ENCODE data around the gene ADCY3. TPM values are rescaled to one million over a fixed set of nuclear protein-coding genes. Genes with fewer than 3 reads are reported as not detected.
A peak's percentile ranks its signal among the peaks of the same experiment; 100 is the strongest.

Gene ADCY3
- total RNA-seq, 1 experiment from 2014 or later = 6.7 TPM

GRCh38 chr2:24834733-24835395 is 85.2 kb downstream of the ADCY3 start:
- Histone ChIP-seq H3K27me3 (no peaks in the 10 kb centered on the region), H3K36me3 (no peaks in the 10 kb centered on the region), H3K9me3 (no peaks in the 10 kb centered on the region), H3K4me3 (no peak overlapping the region)
- DNase-seq = no peak

DNA sequence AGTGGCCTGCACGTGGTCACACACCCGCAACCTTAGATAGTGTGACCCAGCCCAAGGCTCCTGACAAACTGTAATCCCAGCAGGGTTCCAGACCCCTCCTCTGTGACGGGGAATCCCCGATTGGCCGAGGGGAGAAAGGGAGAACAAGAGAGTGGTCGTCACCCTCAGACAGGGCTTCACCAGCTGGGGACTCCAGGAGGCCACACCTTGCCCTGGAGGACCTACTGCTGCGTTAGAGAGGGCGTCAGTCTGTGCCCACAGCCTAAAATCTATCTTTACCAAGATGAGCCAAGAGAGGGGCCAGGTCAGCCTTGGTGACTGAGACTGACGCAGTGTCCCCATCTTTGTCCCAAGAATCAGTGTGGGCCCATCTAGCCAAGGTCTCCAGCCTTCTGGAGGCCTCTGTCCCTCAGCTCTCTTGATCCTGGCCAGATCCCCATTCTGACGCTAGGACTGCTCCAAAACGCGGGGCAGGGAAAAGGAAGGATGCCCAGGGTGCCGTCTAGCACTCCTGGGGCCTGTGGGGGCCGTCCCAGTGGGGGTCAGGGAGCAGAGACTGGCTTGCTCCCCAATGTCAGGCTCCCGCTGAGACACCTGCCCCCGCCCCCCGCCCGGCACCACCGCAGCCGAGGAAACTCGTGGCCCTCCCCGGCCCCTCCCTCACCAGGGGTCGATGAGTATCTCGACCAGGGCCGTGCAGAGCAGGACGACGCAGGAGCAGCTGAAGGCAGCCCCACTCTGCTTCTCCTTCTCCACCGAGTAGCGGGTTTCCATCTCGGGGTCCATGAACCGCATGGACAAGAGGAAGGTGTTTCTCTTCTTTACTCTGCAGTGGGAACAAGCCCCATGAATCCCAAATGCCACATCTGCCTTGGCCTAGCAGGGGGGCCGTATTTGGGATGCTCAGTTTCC is 86.0 kb downstream of the ADCY3 start:
- H3K9me3 ChIP-seq = no peaks in the 10 kb centered on the region
- no peak overlapping the region for H3K4me3 ChIP-seq
- no peaks in the 10 kb centered on the region for H3K36me3 ChIP-seq
- no peak for DNase-seq
- no peaks in the 10 kb centered on the region for H3K27me3 ChIP-seq

GRCh38 chr2:24832931-24833701 is 86.9 kb downstream of the ADCY3 start:
- Histone ChIP-seq H3K27me3 (no peaks in the 10 kb centered on the region), H3K4me3 (no peak overlapping the region), H3K36me3 (no peaks in the 10 kb centered on the region), H3K9me3 (no peaks in the 10 kb centered on the region)
- DNase-seq = no peak

DNA sequence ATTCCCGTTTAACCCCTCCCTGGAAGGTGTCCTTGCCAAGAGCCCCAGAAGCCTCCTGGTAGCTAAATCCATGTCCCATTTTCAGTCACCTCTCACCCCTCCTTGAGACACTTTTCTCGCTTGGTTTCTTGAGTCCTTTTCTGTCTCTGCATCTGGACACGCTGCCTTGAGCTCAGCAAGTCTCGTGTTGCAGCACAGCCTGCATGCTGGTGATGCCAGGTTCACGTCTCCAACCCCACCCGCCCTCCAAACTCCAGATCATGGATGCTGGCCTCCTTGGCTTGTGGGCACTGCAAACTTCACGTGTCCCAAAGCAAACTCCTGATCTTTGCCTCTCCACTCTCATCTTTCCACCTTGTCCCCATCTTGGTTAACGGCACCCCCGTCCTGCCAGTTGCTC is 87.5 kb downstream of the ADCY3 start:
- DNase-seq = no peak
- H3K27me3 ChIP-seq = no peaks in the 10 kb centered on the region
- no peaks in the 10 kb centered on the region for H3K9me3 ChIP-seq
- H3K36me3 ChIP-seq = no peaks in the 10 kb centered on the region
- no peak overlapping the region for H3K4me3 ChIP-seq

GRCh38 chr2:24832073-24832461 is 88.0 kb downstream of the ADCY3 start:
- no peak for DNase-seq
- no peaks in the 10 kb centered on the region for H3K27me3 ChIP-seq
- no peak overlapping the region for H3K4me3 ChIP-seq
- no peaks in the 10 kb centered on the region for H3K9me3 ChIP-seq
- H3K36me3 ChIP-seq = no peaks in the 10 kb centered on the region

DNA sequence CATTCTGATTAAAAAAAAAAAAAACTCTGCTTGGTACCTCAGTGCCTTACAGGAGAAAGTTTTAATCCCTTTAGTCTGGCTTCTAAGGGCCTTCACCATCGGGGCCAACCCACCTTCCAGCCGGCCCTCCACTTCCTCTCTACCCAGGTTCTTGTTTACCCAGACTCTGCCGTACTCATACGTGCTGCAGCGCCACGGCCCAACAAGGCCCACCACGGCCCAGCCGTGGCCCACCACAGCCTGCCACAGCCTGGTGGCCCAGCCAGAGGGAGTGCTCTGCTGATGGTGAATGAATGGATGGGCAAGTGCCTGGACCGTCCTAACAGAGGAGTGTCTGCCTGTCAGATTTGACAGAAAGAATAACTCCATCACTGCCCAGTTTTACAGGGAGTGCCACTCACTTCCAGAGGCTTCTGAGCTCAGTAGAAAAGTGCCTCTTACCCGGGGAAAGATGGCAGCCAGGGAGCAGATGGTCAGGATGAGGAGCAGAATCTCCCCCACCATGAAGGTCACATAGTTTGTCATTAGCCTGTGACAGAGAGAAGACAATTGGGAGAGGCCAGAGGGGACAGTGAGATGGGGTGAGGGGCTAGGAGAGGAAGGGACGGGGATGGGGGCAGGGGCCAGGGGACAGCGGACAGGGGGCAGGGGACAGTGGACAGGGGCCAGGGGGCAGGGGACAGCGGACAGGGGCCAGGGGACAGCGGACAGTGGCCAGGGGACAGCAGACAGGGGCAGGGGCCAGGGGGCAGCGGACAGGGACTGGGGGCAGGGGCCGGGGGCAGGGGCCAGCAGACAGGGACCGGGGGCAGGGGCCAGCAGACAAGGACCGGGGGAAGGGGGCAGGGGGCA is 88.6 kb downstream of the ADCY3 start:
- H3K4me3 ChIP-seq = no peak overlapping the region
- H3K36me3 ChIP-seq = no peaks in the 10 kb centered on the region; the same call in 1 of the 2 replicates
- H3K9me3 ChIP-seq = no peaks in the 10 kb centered on the region
- no peaks in the 10 kb centered on the region for H3K27me3 ChIP-seq
- no peak for DNase-seq

- DNase-seq = no peak
- Histone ChIP-seq H3K27me3 (no peaks in the 10 kb centered on the region), H3K9me3 (no peaks in the 10 kb centered on the region), H3K4me3 (no peak overlapping the region), H3K36me3 (no peaks in the 10 kb centered on the region; the same call in 1 of the 2 replicates)
Measured at GRCh38 chr2:24830786-24831185, 89.3 kb downstream of the ADCY3 start.

DNA sequence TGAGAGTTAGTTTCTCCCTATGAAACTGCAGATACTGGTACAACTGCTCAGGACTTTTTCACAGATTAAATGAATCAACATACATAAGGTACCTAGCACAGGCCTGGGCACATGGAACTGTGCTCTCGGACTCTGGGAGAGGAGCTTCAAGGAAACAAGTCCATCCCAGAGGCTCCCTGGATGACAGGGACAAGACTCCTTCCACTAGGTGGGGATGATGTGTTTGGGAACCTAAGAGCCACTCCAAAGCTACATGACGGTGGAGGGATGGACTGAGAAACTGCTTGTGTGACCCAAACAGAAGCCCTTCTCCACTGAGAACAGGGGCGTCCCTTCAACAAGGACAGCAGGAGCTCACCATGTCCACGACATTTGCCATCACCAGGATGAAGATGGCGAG is 89.7 kb downstream of the ADCY3 start:
- Histone ChIP-seq H3K27me3 (no peaks in the 10 kb centered on the region), H3K4me3 (no peak overlapping the region), H3K36me3 (no peaks in the 10 kb centered on the region; the same call in 1 of the 2 replicates), H3K9me3 (no peaks in the 10 kb centered on the region)
- DNase-seq = no peak

DNA sequence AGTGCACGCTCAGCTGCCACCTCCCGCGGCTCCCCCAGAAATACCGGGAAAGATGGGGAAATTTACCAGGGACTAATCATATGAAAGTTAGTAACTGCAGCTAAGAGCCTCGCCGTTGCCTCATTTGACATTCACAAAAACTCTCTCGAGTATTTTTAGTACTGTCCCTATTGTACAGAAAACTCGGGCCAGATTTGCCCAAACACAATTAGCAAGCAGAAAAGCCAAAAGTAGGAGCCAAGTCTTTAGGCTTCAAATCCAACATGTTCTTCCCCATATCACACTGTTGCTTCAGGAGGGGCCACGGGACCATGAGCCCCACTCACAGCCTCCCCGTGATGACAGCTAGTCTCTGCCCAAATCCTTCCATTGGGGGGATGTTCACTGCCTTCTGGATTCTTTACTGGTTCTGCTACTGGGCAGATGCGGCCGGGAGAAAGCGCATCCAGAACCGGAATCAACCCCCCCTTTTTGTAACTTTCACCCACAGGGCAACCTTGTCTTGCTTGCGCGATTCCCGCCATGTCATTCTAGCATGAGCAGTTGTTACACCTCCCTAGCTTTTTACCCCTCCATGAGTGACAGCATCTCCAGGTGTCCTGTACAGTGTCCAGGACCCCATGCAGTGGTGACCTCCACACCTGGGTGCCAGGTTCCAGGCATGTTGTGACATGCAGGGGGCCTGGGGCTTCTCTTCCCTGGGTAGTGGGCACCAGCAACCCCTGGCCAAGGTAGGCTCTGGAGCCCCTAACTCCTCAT is 91.6 kb downstream of the ADCY3 start:
- no peak for DNase-seq
- Histone ChIP-seq H3K36me3 (peaks cover 10% of the 10 kb centered on the region), H3K27me3 (no peaks in the 10 kb centered on the region), H3K9me3 (no peaks in the 10 kb centered on the region), H3K4me3 (no peak overlapping the region)

GRCh38 chr2:24827321-24828237 is 92.5 kb downstream of the ADCY3 start:
- Histone ChIP-seq H3K36me3 (peaks cover 15% of the 10 kb centered on the region), H3K4me3 (no peak overlapping the region), H3K9me3 (no peaks in the 10 kb centered on the region), H3K27me3 (no peaks in the 10 kb centered on the region)
- peak; percentile 63 for DNase-seq

DNA sequence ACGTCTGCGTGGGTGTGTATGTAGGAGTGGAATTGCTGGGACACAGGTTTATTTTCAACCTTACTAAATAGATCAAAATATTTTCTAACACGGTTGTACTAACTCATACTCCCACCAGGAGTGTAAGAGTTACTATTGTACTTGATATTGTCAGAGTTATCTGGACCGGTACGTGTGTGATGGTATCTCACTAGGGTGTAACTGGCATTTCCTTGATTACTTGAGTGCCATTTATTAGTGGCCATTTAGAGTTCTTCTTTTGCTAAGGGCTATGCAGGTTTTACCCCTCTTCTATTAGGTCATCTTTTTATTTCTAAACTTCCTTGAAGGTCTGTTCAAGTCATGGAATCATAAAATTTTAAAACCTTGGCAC is 93.3 kb downstream of the ADCY3 start:
- Histone ChIP-seq H3K4me3 (no peak overlapping the region), H3K9me3 (no peaks in the 10 kb centered on the region), H3K27me3 (no peaks in the 10 kb centered on the region), H3K36me3 (peaks cover 22% of the 10 kb centered on the region)
- no peak for DNase-seq

DNA sequence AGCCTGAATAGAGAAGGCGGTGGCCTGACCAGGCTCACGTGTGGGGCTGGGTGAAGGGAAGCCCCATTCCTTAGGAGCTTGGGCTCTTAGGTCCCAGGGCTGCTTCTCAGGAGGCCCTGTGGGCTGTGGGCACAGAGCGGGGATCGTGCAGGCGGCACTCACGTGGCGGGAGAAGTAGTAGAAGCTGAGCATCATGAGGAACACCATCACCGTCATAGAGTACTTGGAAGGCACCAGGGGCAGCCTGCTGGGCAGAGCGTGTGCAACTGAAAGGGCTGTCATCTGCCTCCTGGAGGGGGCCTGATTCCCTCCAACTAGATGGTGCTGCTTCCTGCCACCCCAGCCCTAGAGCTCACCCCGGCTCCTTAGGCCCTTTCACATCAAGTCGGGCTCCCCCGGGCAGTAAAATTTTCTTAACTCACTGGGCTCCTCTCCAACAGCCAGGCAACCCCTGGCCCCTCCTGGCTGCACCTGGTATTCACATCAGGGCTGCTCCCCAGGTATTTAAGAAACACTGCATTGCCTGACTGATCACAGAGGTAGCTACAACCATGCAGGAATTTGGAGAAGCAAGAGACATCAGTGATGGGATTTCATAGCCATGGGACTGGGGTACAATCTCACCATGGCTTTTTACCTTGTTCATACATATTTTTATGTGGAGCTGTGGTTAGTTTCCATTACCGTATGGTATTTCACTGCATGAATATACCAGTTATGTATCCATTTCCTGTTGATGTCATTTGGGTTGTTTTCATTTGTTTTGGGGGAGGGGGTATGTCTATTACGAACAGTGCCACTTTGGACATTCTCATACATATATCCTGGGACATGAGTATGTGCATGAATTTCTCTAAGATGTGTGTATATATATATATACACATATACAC is 93.9 kb downstream of the ADCY3 start:
- Histone ChIP-seq H3K27me3 (no peaks in the 10 kb centered on the region), H3K4me3 (no peak overlapping the region), H3K9me3 (no peaks in the 10 kb centered on the region), H3K36me3 (peaks cover 26% of the 10 kb centered on the region)
- DNase-seq = no peak

- H3K36me3 ChIP-seq = peaks cover 35% of the 10 kb centered on the region
- H3K4me3 ChIP-seq = no peak overlapping the region
- H3K27me3 ChIP-seq = no peaks in the 10 kb centered on the region
- DNase-seq = no peak
- H3K9me3 ChIP-seq = no peaks in the 10 kb centered on the region
Measured at GRCh38 chr2:24824966-24825882, 94.8 kb downstream of the ADCY3 start.

Data from MG63 (cell line).